ENCODE results near the gene RNF152. TPM values are rescaled to one million over a fixed set of nuclear protein-coding genes. Genes with fewer than 3 reads are reported as not detected.

Gene RNF152
- total and polyA plus RNA-seq, 2 of the 13 experiments (the other 11 are each of a cell fraction or from before 2014, with no cell fraction given): 0.04 TPM; not detected in 1

DNA sequence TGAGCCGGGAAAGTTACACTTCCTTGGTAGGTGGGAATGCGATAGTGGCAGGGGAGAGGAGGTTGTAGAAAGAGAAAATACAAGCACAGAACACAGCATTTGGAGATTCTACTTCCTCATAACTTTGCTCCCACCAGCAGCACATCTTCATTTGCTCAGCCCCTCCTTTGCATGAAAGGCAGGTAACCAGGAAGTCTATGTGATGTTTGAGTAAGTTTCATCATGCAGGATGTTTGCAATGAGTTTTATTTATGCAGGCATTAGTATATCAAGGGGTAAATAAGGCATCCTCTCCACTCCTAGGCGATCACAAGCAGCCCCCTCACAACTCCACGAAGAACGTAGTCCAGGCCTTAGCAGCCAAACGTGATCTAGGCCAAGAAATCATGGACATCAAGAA, 5.0 kb downstream of the RNF152 start:
- intact Hi-C loops (cut with micrococcal nuclease; ENCODE audit: unreplicated experiment) (no loop called here), in situ Hi-C loops (cut with HindIII; ENCODE audit: extremely low pct_ligation_motif_present, low pct_unique_long_range_greater_than_20kb) (no loop called here)
- no peak for ATAC-seq
- peaks cover 0 to 16% of the 10 kb centered on the region in 2 experiments; a peak in 4 of 5 replicates for H3K27me3 ChIP-seq (ENCODE audit: control insufficient read depth in 1 of 2, insufficient read depth in 2 of 2, low read length in 2 of 2)
- H3K9me3 ChIP-seq (ENCODE audit: low read length): no peaks in the 10 kb centered on the region
- H3K79me2 ChIP-seq (ENCODE audit: insufficient read depth, low read length): no peaks in the 10 kb centered on the region
- H4K20me1 ChIP-seq (ENCODE audit: insufficient read depth, low read length): no peaks in the 10 kb centered on the region
- TF ChIP-seq, protein P1, sequence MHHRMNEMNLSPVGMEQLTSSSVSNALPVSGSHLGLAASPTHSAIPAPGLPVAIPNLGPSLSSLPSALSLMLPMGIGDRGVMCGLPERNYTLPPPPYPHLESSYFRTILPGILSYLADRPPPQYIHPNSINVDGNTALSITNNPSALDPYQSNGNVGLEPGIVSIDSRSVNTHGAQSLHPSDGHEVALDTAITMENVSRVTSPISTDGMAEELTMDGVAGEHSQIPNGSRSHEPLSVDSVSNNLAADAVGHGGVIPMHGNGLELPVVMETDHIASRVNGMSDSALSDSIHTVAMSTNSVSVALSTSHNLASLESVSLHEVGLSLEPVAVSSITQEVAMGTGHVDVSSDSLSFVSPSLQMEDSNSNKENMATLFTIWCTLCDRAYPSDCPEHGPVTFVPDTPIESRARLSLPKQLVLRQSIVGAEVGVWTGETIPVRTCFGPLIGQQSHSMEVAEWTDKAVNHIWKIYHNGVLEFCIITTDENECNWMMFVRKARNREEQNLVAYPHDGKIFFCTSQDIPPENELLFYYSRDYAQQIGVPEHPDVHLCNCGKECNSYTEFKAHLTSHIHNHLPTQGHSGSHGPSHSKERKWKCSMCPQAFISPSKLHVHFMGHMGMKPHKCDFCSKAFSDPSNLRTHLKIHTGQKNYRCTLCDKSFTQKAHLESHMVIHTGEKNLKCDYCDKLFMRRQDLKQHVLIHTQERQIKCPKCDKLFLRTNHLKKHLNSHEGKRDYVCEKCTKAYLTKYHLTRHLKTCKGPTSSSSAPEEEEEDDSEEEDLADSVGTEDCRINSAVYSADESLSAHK (CRISPR knock-in tag; IDR thresholded peaks at IDR 0.05; ENCODE audit: borderline replicate concordance): no peak
- TF ChIP-seq KAT2B (IDR thresholded peaks at IDR 0.05; ENCODE audit: borderline replicate concordance, low read depth, low read length) (no peak), ZNF263 (CRISPR knock-in tag; IDR thresholded peaks at IDR 0.05) (no peak)
- no peak overlapping the region for H3K9ac ChIP-seq (ENCODE audit: insufficient read depth, low read depth, low read length)
- H2AFZ ChIP-seq (ENCODE audit: low read length): no peak overlapping the region
- ChIA-PET POLR2A (no interaction called here), CTCF (ENCODE audit: low intra/inter-chr PET ratio, low total read pairs) (no interaction called here)
- no peak overlapping the region for H3K4me3 ChIP-seq (replicated peaks in 1 of 3; ENCODE audit: insufficient read depth in 1 of 3, low read depth in 2 of 3, low read length in 3 of 3)
- no peak overlapping the region for H3K4me2 ChIP-seq (ENCODE audit: low read depth, low read length)
- BruUV-seq (replicated peaks): no TSS peak
- no peak overlapping the region for H3K27ac ChIP-seq (ENCODE audit: extremely low read length, insufficient read depth, low read length)
- H3K4me1 ChIP-seq (ENCODE audit: insufficient read depth, low read length): no peaks in the 10 kb centered on the region
- no peak for DNase-seq (ENCODE audit: low spot score)
- WGBS (ENCODE audit: low lambda C conversion rate): 39% methylated on average over 6 of the region's 6 CpGs
- no peaks in the 10 kb centered on the region for H3K36me3 ChIP-seq (replicated peaks in 1 of 2; ENCODE audit: control insufficient read depth in 1 of 2, insufficient read depth in 2 of 2, low read length in 2 of 2)
- FAIRE-seq: no peak

DNA sequence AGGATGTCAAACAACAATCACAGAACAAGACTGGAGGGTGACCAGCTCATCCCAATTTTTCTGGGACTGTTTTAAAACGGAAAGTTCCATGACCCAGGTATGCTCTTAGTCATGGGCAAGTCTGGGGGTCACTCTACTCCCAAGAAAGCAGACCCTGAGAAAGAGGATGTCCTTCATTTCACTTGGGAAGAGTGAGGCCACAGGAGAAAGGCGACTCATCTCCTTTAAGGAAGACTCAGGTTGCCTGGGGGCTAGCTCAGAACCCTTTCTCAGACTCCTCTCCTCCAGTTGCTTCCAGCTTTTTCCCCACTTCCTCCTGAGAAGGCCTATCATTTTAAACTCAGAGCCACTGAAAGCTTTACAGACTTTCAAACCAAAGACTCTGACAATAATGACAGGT, 9.3 kb downstream of the RNF152 start:
- H3K9me3 ChIP-seq (ENCODE audit: low read length): no peaks in the 10 kb centered on the region
- no peaks in the 10 kb centered on the region for H3K27me3 ChIP-seq (ENCODE audit: control insufficient read depth in 1 of 2, insufficient read depth in 2 of 2, low read length in 2 of 2)
- POLR2A ChIA-PET: no interaction called here
- no TSS peak for BruUV-seq (replicated peaks)
- CTCF ChIA-PET (ENCODE audit: low intra/inter-chr PET ratio, low total read pairs): no interaction called here
- intact Hi-C loops (cut with micrococcal nuclease; ENCODE audit: unreplicated experiment) (no loop called here), in situ Hi-C loops (cut with HindIII; ENCODE audit: extremely low pct_ligation_motif_present, low pct_unique_long_range_greater_than_20kb) (no loop called here)
- H3K36me3 ChIP-seq (replicated peaks in 1 of 2; ENCODE audit: control insufficient read depth in 1 of 2, insufficient read depth in 2 of 2, low read length in 2 of 2): no peaks in the 10 kb centered on the region
- H3K4me2 ChIP-seq (ENCODE audit: low read depth, low read length): no peak overlapping the region
- no peak overlapping the region for H3K4me3 ChIP-seq (replicated peaks in 1 of 3; ENCODE audit: insufficient read depth in 1 of 3, low read depth in 2 of 3, low read length in 3 of 3)
- 0% methylated on average over 2 of the region's 2 CpGs for WGBS (ENCODE audit: low lambda C conversion rate)
- ATAC-seq (no peak), FAIRE-seq (no peak), DNase-seq (ENCODE audit: low spot score) (no peak)
- H3K9ac ChIP-seq (ENCODE audit: insufficient read depth, low read depth, low read length): no peak overlapping the region
- no peak overlapping the region for H3K27ac ChIP-seq (ENCODE audit: extremely low read length, insufficient read depth, low read length)
- H4K20me1 ChIP-seq (ENCODE audit: insufficient read depth, low read length): no peaks in the 10 kb centered on the region
- no peaks in the 10 kb centered on the region for H3K79me2 ChIP-seq (ENCODE audit: insufficient read depth, low read length)
- H2AFZ ChIP-seq (ENCODE audit: low read length): no peak overlapping the region
- H3K4me1 ChIP-seq (ENCODE audit: insufficient read depth, low read length): no peaks in the 10 kb centered on the region
- TF ChIP-seq ZFP36 (IDR thresholded peaks at IDR 0.05; ENCODE audit: borderline replicate concordance, low read depth, low read length, partially characterized antibody) (no peak), POGK (CRISPR knock-in tag; conservative IDR thresholded peaks at IDR 0.05) (no peak), MLLT10 (CRISPR knock-in tag; IDR thresholded peaks at IDR 0.05) (no peak), ZNF33B (CRISPR knock-in tag; IDR thresholded peaks at IDR 0.05) (no peak), ZFYVE20 (CRISPR knock-in tag; IDR thresholded peaks at IDR 0.05; ENCODE audit: borderline replicate concordance, low read depth) (no peak)
- TF ChIP-seq, protein P2, sequence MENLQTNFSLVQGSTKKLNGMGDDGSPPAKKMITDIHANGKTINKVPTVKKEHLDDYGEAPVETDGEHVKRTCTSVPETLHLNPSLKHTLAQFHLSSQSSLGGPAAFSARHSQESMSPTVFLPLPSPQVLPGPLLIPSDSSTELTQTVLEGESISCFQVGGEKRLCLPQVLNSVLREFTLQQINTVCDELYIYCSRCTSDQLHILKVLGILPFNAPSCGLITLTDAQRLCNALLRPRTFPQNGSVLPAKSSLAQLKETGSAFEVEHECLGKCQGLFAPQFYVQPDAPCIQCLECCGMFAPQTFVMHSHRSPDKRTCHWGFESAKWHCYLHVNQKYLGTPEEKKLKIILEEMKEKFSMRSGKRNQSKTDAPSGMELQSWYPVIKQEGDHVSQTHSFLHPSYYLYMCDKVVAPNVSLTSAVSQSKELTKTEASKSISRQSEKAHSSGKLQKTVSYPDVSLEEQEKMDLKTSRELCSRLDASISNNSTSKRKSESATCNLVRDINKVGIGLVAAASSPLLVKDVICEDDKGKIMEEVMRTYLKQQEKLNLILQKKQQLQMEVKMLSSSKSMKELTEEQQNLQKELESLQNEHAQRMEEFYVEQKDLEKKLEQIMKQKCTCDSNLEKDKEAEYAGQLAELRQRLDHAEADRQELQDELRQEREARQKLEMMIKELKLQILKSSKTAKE (CRISPR knock-in tag; IDR thresholded peaks at IDR 0.05; ENCODE audit: borderline replicate concordance): no peak
